HS-27A (cell line): Measurements from ENCODE around the gene ANKRD24.
"Not testable (repeated sequence)": the region's sequence is repeated elsewhere in the genome, so short reads cannot be mapped to it uniquely, and the experiment has no call there.

Experiments
- DNase-seq: peaks from one replicate; pipeline ENCODE4 v3.0.0-alpha.2; 2012; ENCODE audit warnings: low read depth, missing footprints

Gene ANKRD24

GRCh38 chr19:4173479-4174212 lies 8.8 kb upstream of the ANKRD24 start:
- no peak for DNase-seq

DNA sequence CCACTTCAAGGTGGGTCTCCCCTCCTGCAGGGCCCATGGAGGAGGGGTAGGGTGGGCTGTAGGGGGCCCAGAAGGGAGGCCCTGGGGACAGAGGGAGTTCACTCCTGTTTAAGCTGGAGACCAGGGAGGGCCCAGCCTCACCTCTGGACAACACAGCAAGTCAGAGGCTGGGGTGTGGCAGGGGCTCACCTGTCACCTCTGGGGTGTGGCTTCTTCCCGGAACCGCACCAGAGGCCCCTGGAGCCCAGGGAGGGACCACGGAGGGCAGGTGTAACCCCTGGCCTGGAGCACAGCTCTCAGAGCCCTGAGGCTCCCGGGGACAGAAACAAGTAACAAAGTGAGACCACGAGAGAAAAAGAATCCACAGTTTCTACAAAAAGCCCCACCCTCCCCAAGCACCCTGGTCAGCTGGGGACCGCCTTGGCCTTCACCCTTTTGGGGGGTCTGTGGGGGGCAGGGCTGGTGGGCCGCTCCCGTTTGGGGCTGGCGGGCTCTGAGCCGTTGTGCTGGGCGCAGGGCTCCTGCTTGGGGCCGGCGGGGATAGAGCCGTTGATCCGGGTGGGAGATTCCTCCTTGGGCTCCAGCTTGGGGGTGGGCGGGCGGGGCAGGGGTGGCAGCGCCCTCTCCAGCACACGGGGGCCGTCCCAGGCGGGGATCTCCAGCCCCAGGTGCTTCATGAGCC lies 8.1 kb upstream of the ANKRD24 start:
- no peak for DNase-seq

- no peak for DNase-seq
These were observed 7.4 kb upstream of the ANKRD24 start for GRCh38 chr19:4174895-4175668.

DNA sequence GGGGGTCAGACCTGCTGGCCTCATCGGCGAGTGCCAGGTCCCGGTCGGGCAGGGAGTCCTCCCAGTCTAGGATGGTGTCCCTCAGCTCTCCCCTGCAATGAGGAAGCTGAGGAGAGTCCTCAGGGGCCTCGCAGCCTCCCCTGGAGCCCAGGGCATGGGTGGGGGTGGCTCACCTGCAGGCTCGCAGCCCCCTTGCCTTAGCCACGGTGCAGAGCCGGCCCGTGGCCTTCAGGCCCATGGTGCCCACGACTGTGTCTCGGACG lies 6.9 kb upstream of the ANKRD24 start:
- DNase-seq: no peak

GRCh38 chr19:4177146-4177545 lies 5.3 kb upstream of the ANKRD24 start:
- no peak for DNase-seq

DNA sequence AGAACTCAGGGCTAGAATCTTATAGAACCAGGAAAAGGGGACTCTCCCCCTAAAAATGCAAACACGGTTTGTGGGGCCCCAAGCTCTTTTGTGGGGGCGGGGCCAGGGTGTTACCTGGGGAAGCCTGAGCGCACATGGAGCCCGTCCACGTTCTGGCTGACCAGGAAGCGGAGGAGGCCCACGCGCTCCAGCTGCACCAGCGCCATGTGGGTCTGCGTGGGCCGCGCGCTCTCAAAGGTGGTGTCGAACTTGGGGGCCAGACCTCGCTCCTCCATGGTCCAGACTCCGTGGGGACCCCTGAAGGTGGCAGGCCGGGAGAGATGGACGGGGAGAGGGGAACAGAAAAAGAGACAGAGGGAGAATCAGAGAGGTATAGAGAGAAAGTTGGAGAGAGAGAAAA lies 3.5 kb upstream of the ANKRD24 start:
- no peak for DNase-seq

GRCh38 chr19:4181053-4181508 lies 1.4 kb upstream of the ANKRD24 start:
- no peak for DNase-seq

GRCh38 chr19:4183967-4184717 lies 1.7 kb downstream of the ANKRD24 start:
- no peak for DNase-seq

GRCh38 chr19:4184718-4185352 lies 2.3 kb downstream of the ANKRD24 start:
- DNase-seq: no peak

- DNase-seq: no peak
These were observed 3.1 kb downstream of the ANKRD24 start for GRCh38 chr19:4185413-4186086.

GRCh38 chr19:4186087-4186993 lies 3.9 kb downstream of the ANKRD24 start:
- DNase-seq: no peak

DNA sequence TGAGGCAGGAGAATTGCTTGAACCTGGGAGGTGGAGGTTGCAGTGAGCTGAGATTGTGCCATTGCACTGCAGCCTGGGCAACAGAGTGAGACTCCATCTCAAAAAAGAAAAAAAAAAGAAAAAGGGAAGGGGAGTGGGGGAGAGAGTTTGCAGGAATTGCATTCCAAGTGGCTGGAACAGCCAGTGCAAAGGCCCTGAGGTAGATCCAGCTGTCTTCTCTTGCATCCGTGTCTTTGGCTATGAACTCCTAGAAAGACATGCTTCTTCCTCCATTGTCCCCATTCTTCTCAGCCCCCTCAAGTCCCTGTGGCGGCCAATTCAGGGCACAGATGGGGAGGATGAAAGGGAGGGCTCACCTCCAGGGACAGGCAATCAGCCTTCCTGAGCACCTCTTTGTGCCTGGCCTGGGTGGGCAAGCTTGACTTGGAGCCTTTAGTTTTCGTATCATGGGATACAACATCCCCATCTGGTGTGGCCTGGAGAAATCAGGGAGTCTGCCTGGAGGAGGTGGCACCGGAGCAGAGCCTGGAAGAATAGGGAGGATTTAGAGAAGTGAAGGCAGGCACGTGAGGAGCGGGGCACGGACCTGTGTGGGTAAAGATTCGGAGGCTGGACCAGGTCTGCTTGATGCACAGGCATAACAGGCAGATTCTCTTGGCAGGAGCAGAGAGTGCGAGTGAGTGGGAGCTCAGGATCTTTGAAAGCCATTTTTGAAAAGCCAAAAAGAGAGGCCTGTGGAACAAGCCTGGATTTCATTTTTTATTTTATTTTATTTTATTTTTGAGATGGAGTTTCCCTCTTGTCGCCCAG lies 5.0 kb downstream of the ANKRD24 start:
- no peak for DNase-seq

- DNase-seq: no peak
These were observed 7.2 kb downstream of the ANKRD24 start for GRCh38 chr19:4189641-4190040.

- DNase-seq: not testable (repeated sequence)
These were observed 10.0 kb downstream of the ANKRD24 start for GRCh38 chr19:4192537-4192936.

- DNase-seq: no peak
These were observed 11.9 kb downstream of the ANKRD24 start for GRCh38 chr19:4194353-4194752.

- no peak for DNase-seq
These were observed 13.5 kb downstream of the ANKRD24 start for GRCh38 chr19:4196009-4196408.

GRCh38 chr19:4196587-4197148 lies 14.2 kb downstream of the ANKRD24 start:
- DNase-seq: no peak

DNA sequence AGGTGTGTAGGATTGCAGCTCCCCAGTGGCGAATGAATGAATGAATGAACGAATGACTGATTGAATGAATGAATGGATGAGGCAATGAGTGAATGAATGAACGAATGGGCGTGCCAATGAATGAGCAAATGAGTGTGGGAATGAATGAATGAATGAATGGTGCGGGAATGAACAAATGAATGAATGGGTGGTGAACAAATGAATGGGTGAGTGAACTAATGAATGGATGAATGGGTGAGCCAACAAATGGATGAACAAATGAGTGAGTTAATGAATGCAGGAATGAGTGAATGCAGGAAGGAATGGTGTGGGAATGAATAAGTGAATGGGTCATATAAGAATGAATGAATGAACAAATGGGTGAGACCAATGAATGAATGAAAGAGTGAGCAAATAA lies 14.7 kb downstream of the ANKRD24 start:
- DNase-seq: no peak
